ENCODE data around the gene ESYT3. TPM values are rescaled to one million over a fixed set of nuclear protein-coding genes. Genes with fewer than 3 reads are reported as not detected.

The ESYT3 gene
- total RNA-seq, 1 donor from 2014 or later: 66.4 TPM

- H3K36me3 ChIP-seq: no peaks in the 10 kb centered on the region
- no peak for DNase-seq
- no peak overlapping the region for H3K4me3 ChIP-seq
- H3K4me1 ChIP-seq: peaks cover 23% of the 10 kb centered on the region
- no peak for TF ChIP-seq CTCF (IDR thresholded peaks at IDR 0.05)
- no peaks in the 10 kb centered on the region for H3K9me3 ChIP-seq
- H3K27ac ChIP-seq: no peak overlapping the region
- H3K27me3 ChIP-seq: no peaks in the 10 kb centered on the region
- intact Hi-C loops (cut with DNase I): no loop called here
- no peak for ATAC-seq
These were observed 10.8 kb downstream of the ESYT3 start for GRCh38 chr3:138445236-138445635.

- Histone ChIP-seq H3K9me3 (no peaks in the 10 kb centered on the region), H3K36me3 (no peaks in the 10 kb centered on the region), H3K27ac (no peak overlapping the region), H3K4me3 (no peak overlapping the region), H3K4me1 (peaks cover 21% of the 10 kb centered on the region), H3K27me3 (no peaks in the 10 kb centered on the region)
- DNase-seq: peak; percentile 8
- intact Hi-C loops (cut with DNase I): no loop called here
- ATAC-seq: no peak
- TF ChIP-seq CTCF (IDR thresholded peaks at IDR 0.05): no peak
These were observed 11.2 kb downstream of the ESYT3 start for GRCh38 chr3:138445654-138446053.

GRCh38 chr3:138448631-138449030 lies 14.2 kb downstream of the ESYT3 start:
- Histone ChIP-seq H3K27ac (no peak overlapping the region), H3K9me3 (no peaks in the 10 kb centered on the region), H3K27me3 (no peaks in the 10 kb centered on the region), H3K4me1 (no peaks in the 10 kb centered on the region), H3K4me3 (no peak overlapping the region), H3K36me3 (no peaks in the 10 kb centered on the region)
- TF ChIP-seq CTCF (IDR thresholded peaks at IDR 0.05): no peak
- ATAC-seq (no peak), DNase-seq (no peak)
- intact Hi-C loops (cut with DNase I): no loop called here

GRCh38 chr3:138449490-138449889 lies 15.1 kb downstream of the ESYT3 start:
- H3K27me3 ChIP-seq: no peaks in the 10 kb centered on the region
- H3K27ac ChIP-seq: no peak overlapping the region
- H3K4me1 ChIP-seq: no peaks in the 10 kb centered on the region
- DNase-seq (no peak), ATAC-seq (no peak)
- no peak for TF ChIP-seq CTCF (IDR thresholded peaks at IDR 0.05)
- no peak overlapping the region for H3K4me3 ChIP-seq
- H3K36me3 ChIP-seq: no peaks in the 10 kb centered on the region
- H3K9me3 ChIP-seq: no peaks in the 10 kb centered on the region
- intact Hi-C loops (cut with DNase I): no loop called here

- ATAC-seq (no peak), DNase-seq (no peak)
- no peaks in the 10 kb centered on the region for H3K4me1 ChIP-seq
- no peak for TF ChIP-seq CTCF (IDR thresholded peaks at IDR 0.05)
- intact Hi-C loops (cut with DNase I): no loop called here
- H3K27me3 ChIP-seq: no peaks in the 10 kb centered on the region
- H3K4me3 ChIP-seq: no peak overlapping the region
- H3K36me3 ChIP-seq: no peaks in the 10 kb centered on the region
- H3K9me3 ChIP-seq: no peaks in the 10 kb centered on the region
- no peak overlapping the region for H3K27ac ChIP-seq
These were observed 15.8 kb downstream of the ESYT3 start for GRCh38 chr3:138450181-138450580.

GRCh38 chr3:138450704-138451424 lies 16.4 kb downstream of the ESYT3 start:
- TF ChIP-seq CTCF (IDR thresholded peaks at IDR 0.05): no peak
- ATAC-seq: no peak
- Histone ChIP-seq H3K4me1 (no peaks in the 10 kb centered on the region), H3K4me3 (no peak overlapping the region), H3K27me3 (no peaks in the 10 kb centered on the region), H3K9me3 (no peaks in the 10 kb centered on the region), H3K36me3 (no peaks in the 10 kb centered on the region), H3K27ac (no peak overlapping the region)
- intact Hi-C loops (cut with DNase I): no loop called here
- DNase-seq: peak; percentile 33
